HepG2 (cell line): ENCODE data around the gene PREX1.

Source experiments
- CTCF ChIP-seq: sonication (generic); formaldehyde crosslinking; IDR thresholded peaks from 2 replicates; pipeline ENCODE4 v1.5.0; 2020; ENCODE audit warnings: mild to moderate bottlenecking, missing genetic modification reagents, moderate library complexity
- NCOA1 ChIP-seq: sonication (generic); formaldehyde crosslinking; IDR thresholded peaks from 2 replicates; pipeline ENCODE4 v1.9.0; 2021; ENCODE audit warnings: missing genetic modification reagents
- YY1 ChIP-seq: IDR thresholded peaks from 2 replicates; pipeline ENCODE4 v1.6.1; 2011; ENCODE audit warnings: low read length, low read depth, moderate library complexity, mild to moderate bottlenecking; ENCODE audit not compliant: insufficient read depth, insufficient replicate concordance
- TF ChIP-seq, protein P1 (sequence below): sonication (generic); formaldehyde crosslinking; conservative IDR thresholded peaks from 2 replicates; pipeline ENCODE4 v1.4.0; 2020; ENCODE audit warnings: missing genetic modification reagents

- TF ChIP-seq NCOA1 (CRISPR knock-in tag) = no peak
- TF ChIP-seq YY1 = no peak
- no peak for TF ChIP-seq CTCF
- TF ChIP-seq, protein P1, sequence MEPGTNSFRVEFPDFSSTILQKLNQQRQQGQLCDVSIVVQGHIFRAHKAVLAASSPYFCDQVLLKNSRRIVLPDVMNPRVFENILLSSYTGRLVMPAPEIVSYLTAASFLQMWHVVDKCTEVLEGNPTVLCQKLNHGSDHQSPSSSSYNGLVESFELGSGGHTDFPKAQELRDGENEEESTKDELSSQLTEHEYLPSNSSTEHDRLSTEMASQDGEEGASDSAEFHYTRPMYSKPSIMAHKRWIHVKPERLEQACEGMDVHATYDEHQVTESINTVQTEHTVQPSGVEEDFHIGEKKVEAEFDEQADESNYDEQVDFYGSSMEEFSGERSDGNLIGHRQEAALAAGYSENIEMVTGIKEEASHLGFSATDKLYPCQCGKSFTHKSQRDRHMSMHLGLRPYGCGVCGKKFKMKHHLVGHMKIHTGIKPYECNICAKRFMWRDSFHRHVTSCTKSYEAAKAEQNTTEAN (CRISPR knock-in tag) = no peak
Measured at GRCh38 chr20:48722737-48723191, 105.0 kb downstream of the PREX1 start.
